Measurements from ENCODE around the gene ERVFRD-1. TPM values are rescaled to one million over a fixed set of nuclear protein-coding genes. Genes with fewer than 3 reads are reported as not detected.

ERVFRD-1 gene
- total RNA-seq, 2 donors from 2014 or later, result not detected

DNA sequence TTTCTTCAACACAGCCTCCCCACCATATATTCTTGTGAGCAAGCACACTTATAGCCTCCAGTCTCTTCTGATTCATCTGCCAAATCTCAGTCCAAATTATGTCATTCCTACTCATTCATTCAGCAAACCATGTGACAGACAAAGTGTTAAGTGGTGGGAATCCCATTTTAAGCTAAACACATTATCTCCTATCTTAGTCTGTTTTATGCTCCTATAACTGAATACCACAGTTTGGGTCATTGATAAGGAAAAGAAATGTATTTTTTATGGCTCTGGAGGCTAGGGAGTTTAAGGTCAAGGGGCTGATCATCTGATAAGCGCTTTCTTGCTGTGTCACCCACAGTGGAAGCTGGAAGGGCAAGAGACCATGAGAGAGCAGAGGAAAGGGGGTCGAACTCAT, 41.8 kb downstream of the ERVFRD-1 start:
- Histone ChIP-seq H3K9ac (ENCODE audit: extremely low read depth, low read length, poor library complexity, severe bottlenecking) (no peak overlapping the region), H3K27me3 (ENCODE audit: control insufficient read depth, insufficient read depth, low read length, poor library complexity, severe bottlenecking) (no peaks in the 10 kb centered on the region), H3K27ac (ENCODE audit: low read depth, low read length) (no peak overlapping the region), H3K9me3 (ENCODE audit: control insufficient read depth, low read length) (peaks cover 5% of the 10 kb centered on the region), H3K4me1 (ENCODE audit: control insufficient read depth, insufficient read depth, low read length) (peaks cover 15% of the 10 kb centered on the region), H3K36me3 (ENCODE audit: control insufficient read depth, insufficient read depth, low read length) (no peaks in the 10 kb centered on the region), H3K4me3 (ENCODE audit: low read length) (no peak overlapping the region)
- Mint-ChIP-seq H3K36me3 (ENCODE audit: low read depth) (no peaks in the 10 kb centered on the region), H3K9me3 (peaks cover 1% of the 10 kb centered on the region), H3K4me3 (no peak overlapping the region), H3K27me3 (ENCODE audit: insufficient read depth) (no peaks in the 10 kb centered on the region), H3K27ac (no peak overlapping the region), H3K4me1 (peaks cover 21% of the 10 kb centered on the region)
- no peak for DNase-seq
- WGBS, 2 experiments (ENCODE audit: insufficient coverage in 1 of 2, insufficient read length in 1 of 2), result 69% methylated on average over 2 of the region's 2 CpGs; no CpG with 5 or more reads in 1 of the 2 experiments
- TF ChIP-seq, protein P1, sequence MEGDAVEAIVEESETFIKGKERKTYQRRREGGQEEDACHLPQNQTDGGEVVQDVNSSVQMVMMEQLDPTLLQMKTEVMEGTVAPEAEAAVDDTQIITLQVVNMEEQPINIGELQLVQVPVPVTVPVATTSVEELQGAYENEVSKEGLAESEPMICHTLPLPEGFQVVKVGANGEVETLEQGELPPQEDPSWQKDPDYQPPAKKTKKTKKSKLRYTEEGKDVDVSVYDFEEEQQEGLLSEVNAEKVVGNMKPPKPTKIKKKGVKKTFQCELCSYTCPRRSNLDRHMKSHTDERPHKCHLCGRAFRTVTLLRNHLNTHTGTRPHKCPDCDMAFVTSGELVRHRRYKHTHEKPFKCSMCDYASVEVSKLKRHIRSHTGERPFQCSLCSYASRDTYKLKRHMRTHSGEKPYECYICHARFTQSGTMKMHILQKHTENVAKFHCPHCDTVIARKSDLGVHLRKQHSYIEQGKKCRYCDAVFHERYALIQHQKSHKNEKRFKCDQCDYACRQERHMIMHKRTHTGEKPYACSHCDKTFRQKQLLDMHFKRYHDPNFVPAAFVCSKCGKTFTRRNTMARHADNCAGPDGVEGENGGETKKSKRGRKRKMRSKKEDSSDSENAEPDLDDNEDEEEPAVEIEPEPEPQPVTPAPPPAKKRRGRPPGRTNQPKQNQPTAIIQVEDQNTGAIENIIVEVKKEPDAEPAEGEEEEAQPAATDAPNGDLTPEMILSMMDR (conservative IDR thresholded peaks at IDR 0.05), result no peak

DNA sequence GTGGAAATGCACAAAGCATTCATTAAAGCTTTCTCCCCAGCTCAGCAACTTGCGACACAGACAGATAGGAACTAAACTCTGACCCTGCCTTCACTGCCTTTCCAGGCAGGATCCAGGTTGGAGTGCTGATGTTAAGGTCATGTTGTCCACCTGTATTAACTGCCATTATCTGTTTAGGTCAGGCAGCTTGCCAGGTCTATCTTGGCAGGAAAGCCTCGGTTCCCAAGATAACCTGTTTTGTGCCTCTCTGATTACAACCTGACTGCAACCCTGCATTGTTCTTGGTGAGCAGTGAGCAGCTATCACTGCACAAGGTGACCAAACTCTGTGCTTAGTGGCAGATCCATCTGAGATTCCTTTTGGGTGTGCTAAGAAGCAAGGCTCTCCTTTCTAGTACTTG, 44.2 kb downstream of the ERVFRD-1 start:
- H3K9ac ChIP-seq (ENCODE audit: extremely low read depth, low read length, poor library complexity, severe bottlenecking), result no peak overlapping the region
- Mint-ChIP-seq H3K36me3 (ENCODE audit: low read depth) (no peaks in the 10 kb centered on the region), H3K27ac (no peak overlapping the region), H3K4me1 (peaks cover 33% of the 10 kb centered on the region), H3K9me3 (no peaks in the 10 kb centered on the region), H3K4me3 (no peak overlapping the region), H3K27me3 (ENCODE audit: insufficient read depth) (no peaks in the 10 kb centered on the region)
- H3K27ac ChIP-seq (ENCODE audit: low read depth, low read length), result no peak overlapping the region
- no peak for DNase-seq
- peaks cover 5% of the 10 kb centered on the region for H3K9me3 ChIP-seq (ENCODE audit: control insufficient read depth, low read length)
- TF ChIP-seq, protein P1 (conservative IDR thresholded peaks at IDR 0.05), result no peak
- 86 to 94% methylated on average over 2 of the region's 2 CpGs for whole genome bisulfite sequencing, 2 experiments (ENCODE audit: insufficient coverage in 1 of 2, insufficient read length in 1 of 2)
- no peak overlapping the region for H3K4me3 ChIP-seq (ENCODE audit: low read length)
- peaks cover 15% of the 10 kb centered on the region for H3K4me1 ChIP-seq (ENCODE audit: control insufficient read depth, insufficient read depth, low read length)
- no peaks in the 10 kb centered on the region for H3K27me3 ChIP-seq (ENCODE audit: control insufficient read depth, insufficient read depth, low read length, poor library complexity, severe bottlenecking)
- no peaks in the 10 kb centered on the region for H3K36me3 ChIP-seq (ENCODE audit: control insufficient read depth, insufficient read depth, low read length)

DNA sequence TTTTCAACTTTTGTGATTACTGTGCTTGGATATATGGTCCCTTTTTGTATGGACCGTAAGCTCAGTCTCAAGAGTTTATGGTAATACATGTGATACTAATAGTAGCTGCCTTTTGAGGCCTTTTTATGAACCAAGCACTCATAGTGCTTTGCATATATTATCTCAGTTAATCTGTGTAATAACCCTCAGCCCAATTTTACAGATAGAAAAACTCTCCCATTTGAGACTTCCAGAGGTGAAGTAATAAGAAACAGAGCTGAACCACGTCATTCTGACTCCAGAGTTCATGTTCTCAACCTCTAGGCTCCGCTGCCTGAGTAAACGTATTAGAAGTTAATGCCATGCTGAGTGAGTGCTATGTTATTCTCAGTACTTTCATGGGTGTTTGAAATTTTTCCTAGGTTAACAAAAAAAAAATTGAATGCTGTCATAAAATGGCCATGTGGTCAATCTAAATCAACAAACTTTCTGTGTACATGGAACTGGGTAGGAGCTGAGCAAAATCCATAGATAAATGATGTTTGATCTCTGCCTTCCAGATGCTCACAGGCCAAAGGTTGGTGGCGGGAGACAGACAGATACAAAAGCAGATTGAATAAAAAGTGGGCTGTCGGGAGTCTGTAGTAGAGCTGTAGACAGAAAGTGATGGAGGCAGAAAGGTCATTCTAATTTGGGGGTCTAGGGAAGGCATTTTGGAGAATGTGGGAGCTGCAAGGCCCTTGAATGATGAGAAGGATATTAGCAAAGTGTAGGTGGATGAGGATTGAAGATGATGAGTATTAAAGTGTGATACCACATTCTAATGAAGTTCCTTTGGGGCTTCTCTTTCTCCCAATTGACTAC, 44.8 kb downstream of the ERVFRD-1 start:
- no peaks in the 10 kb centered on the region for H3K27me3 Mint-ChIP-seq (ENCODE audit: insufficient read depth)
- no peaks in the 10 kb centered on the region for H3K27me3 ChIP-seq (ENCODE audit: control insufficient read depth, insufficient read depth, low read length, poor library complexity, severe bottlenecking)
- H3K36me3 Mint-ChIP-seq (ENCODE audit: low read depth), result no peaks in the 10 kb centered on the region
- H3K4me3 Mint-ChIP-seq, result no peak overlapping the region
- H3K9ac ChIP-seq (ENCODE audit: extremely low read depth, low read length, poor library complexity, severe bottlenecking), result no peak overlapping the region
- H3K9me3 ChIP-seq (ENCODE audit: control insufficient read depth, low read length), result peaks cover 5% of the 10 kb centered on the region
- H3K27ac Mint-ChIP-seq, result no peak overlapping the region
- H3K36me3 ChIP-seq (ENCODE audit: control insufficient read depth, insufficient read depth, low read length), result no peaks in the 10 kb centered on the region
- H3K9me3 Mint-ChIP-seq, result no peaks in the 10 kb centered on the region
- no peak overlapping the region for H3K27ac ChIP-seq (ENCODE audit: low read depth, low read length)
- H3K4me1 ChIP-seq (ENCODE audit: control insufficient read depth, insufficient read depth, low read length), result peaks cover 15% of the 10 kb centered on the region
- H3K4me1 Mint-ChIP-seq, result peaks cover 33% of the 10 kb centered on the region
- TF ChIP-seq, protein P1 (conservative IDR thresholded peaks at IDR 0.05), result no peak
- no peak for DNase-seq
- no peak overlapping the region for H3K4me3 ChIP-seq (ENCODE audit: low read length)
- WGBS, 2 experiments (ENCODE audit: insufficient coverage in 1 of 2, insufficient read length in 1 of 2), result 91 to 95% methylated on average over 3 to 6 of the region's 6 CpGs
